Measurements from ENCODE around the gene CD276. TPM values are rescaled to one million over a fixed set of nuclear protein-coding genes. Genes with fewer than 3 reads are reported as not detected.

CD276 gene
- total RNA-seq, 4 donors from 2014 or later: 43.2 to 127 (median 61.2) TPM

GRCh38 chr15:73727330-73727976 lies 43.3 kb downstream of the CD276 start:
- no peak for TF ChIP-seq CTCF (IDR thresholded peaks at IDR 0.05; ENCODE audit: low read depth)

GRCh38 chr15:73732930-73733329 lies 48.7 kb downstream of the CD276 start:
- TF ChIP-seq CTCF (IDR thresholded peaks at IDR 0.05; ENCODE audit: low read depth): no peak

GRCh38 chr15:73737535-73737934 lies 53.4 kb downstream of the CD276 start:
- TF ChIP-seq CTCF (IDR thresholded peaks at IDR 0.05; ENCODE audit: low read depth): no peak

- TF ChIP-seq CTCF (IDR thresholded peaks at IDR 0.05; ENCODE audit: low read depth): no peak
Observed at GRCh38 chr15:73740152-73741048, 56.2 kb downstream of the CD276 start.

- no peak for TF ChIP-seq CTCF (IDR thresholded peaks at IDR 0.05; ENCODE audit: low read depth)
Observed at GRCh38 chr15:73741321-73741836, 57.2 kb downstream of the CD276 start.

- TF ChIP-seq CTCF (IDR thresholded peaks at IDR 0.05; ENCODE audit: low read depth): no peak
Observed at GRCh38 chr15:73744293-73744692, 60.1 kb downstream of the CD276 start.

GRCh38 chr15:73745073-73745472 lies 60.9 kb downstream of the CD276 start:
- no peak for TF ChIP-seq CTCF (IDR thresholded peaks at IDR 0.05; ENCODE audit: low read depth)
